H1 (cell line): ENCODE results near the gene CTSW. TPM values are rescaled to one million over a fixed set of nuclear protein-coding genes. Genes with fewer than 3 reads are reported as not detected.

ENCODE experiments used
- CREB1 ChIP-seq: IDR thresholded peaks from 2 replicates; pipeline ENCODE4 v1.6.1; 2012; ENCODE audit warnings: inconsistent platforms
- HDAC2 ChIP-seq, 2 experiments: fragments of 300-600 bp in 1 of 2; sonication (generic) in 1 of 2; IDR thresholded peaks; 2 replicates each; pipeline ENCODE4 v1.6.1; 2011 to 2012; ENCODE audit warnings: low read depth in 2 of 2, low read length in 2 of 2, mild to moderate bottlenecking in 2 of 2, moderate library complexity in 2 of 2, borderline replicate concordance in 1 of 2, inconsistent platforms in 1 of 2
- JUN ChIP-seq: IDR thresholded peaks from 2 replicates; pipeline ENCODE4 v1.6.1; 2011; ENCODE audit warnings: low read depth, mild to moderate bottlenecking, improper control_type of control experiment, low read length
- JUND ChIP-seq: IDR thresholded peaks from 2 replicates; pipeline ENCODE4 v1.6.1; 2011; ENCODE audit warnings: mild to moderate bottlenecking, improper control_type of control experiment, low read length
- NRF1 ChIP-seq: IDR thresholded peaks from 2 replicates; pipeline ENCODE4 v1.6.1; 2011; ENCODE audit warnings: mild to moderate bottlenecking, low read depth, low read length, improper control_type of control experiment
- polyA plus RNA-seq, 7 experiments: library from polyadenylated mRNA; depleted of rRNA in 3 of 7; stranded (reverse) in 5 of 7; unstranded in 2 of 7; fragments of >200 nt in 5 of 7; fragments of 200-250 nt in 2 of 7; gene quantifications; 1 replicate in 5 of 7; 2 replicates in 1 of 7; 4 replicates in 1 of 7; pipeline versions ENCODE4 v1.2.1 to v1.2.3, GENCODE V29; 2011 to 2013; ENCODE audit warnings: missing spikeins in 2 of 7, mixed read lengths in 2 of 7
- total RNA-seq: library from RNA; stranded (reverse); fragmentation: NEBNext Ultra II Directional; extraction: Animal tissue kit (Norgen Biotek cat#: 25700); gene quantifications from 2 replicates; pipeline ENCODE4 v1.2.1, GENCODE V29; 2021
- TF ChIP-seq, protein P1 (sequence below): fragments of 300-600 bp; sonication (generic); IDR thresholded peaks from 2 replicates; pipeline ENCODE4 v1.7.1; 2012; ENCODE audit warnings: low read length, moderate library complexity, mild to moderate bottlenecking, inconsistent platforms; ENCODE audit not compliant: insufficient replicate concordance
- TF ChIP-seq, protein P2 (sequence below): IDR thresholded peaks from 2 replicates; pipeline ENCODE4 v1.6.1; 2011; ENCODE audit warnings: low read depth, mild to moderate bottlenecking, low read length; ENCODE audit not compliant: insufficient read depth

The CTSW gene
- total and polyA plus RNA-seq, 2 of the 8 experiments (the other 6 are each of a cell fraction or from before 2014, with no cell fraction given), result not detected

DNA sequence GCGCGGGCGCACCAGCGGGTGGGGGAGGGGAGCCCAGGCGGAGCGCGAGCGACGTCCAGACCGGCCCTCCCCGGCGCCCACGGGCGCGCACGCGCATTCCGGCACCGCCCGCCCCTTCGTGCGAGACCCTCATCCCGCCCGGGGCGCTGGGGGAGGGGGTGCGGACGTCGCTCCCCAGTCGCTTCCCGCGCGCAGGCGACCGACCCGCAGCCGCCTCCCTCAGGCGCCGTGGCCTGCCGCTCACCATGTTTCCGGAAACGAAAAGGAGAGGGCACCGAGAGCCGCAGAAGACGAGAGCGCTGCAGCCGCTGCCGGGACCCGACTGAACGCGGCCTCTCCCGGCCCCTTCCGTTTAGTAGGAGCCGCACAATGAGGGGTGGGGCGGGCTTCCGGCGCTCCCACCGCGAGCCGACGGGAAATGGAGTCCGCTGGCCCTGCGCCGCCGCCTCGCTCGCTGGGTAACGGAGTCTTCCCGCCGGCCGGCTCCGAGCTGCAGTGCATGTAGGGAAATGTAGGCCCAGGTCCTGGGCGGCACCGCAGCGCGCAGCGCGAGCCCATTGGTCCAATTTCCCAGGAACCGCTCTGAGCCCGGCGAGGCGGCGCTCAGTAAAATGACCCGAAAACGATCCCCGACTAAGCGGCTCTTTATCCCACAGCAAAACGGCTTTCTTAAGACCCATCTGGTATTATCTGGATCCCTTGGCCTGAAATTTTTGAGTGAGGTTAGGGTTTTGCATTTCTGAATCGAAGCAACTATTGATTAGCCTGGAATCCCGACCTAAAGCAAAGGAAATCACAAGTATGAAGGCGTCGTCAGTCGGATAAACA lies 21.6 kb upstream of the CTSW start, which contains the start of gene CFL1 (continued):
- TF ChIP-seq, protein P1, sequence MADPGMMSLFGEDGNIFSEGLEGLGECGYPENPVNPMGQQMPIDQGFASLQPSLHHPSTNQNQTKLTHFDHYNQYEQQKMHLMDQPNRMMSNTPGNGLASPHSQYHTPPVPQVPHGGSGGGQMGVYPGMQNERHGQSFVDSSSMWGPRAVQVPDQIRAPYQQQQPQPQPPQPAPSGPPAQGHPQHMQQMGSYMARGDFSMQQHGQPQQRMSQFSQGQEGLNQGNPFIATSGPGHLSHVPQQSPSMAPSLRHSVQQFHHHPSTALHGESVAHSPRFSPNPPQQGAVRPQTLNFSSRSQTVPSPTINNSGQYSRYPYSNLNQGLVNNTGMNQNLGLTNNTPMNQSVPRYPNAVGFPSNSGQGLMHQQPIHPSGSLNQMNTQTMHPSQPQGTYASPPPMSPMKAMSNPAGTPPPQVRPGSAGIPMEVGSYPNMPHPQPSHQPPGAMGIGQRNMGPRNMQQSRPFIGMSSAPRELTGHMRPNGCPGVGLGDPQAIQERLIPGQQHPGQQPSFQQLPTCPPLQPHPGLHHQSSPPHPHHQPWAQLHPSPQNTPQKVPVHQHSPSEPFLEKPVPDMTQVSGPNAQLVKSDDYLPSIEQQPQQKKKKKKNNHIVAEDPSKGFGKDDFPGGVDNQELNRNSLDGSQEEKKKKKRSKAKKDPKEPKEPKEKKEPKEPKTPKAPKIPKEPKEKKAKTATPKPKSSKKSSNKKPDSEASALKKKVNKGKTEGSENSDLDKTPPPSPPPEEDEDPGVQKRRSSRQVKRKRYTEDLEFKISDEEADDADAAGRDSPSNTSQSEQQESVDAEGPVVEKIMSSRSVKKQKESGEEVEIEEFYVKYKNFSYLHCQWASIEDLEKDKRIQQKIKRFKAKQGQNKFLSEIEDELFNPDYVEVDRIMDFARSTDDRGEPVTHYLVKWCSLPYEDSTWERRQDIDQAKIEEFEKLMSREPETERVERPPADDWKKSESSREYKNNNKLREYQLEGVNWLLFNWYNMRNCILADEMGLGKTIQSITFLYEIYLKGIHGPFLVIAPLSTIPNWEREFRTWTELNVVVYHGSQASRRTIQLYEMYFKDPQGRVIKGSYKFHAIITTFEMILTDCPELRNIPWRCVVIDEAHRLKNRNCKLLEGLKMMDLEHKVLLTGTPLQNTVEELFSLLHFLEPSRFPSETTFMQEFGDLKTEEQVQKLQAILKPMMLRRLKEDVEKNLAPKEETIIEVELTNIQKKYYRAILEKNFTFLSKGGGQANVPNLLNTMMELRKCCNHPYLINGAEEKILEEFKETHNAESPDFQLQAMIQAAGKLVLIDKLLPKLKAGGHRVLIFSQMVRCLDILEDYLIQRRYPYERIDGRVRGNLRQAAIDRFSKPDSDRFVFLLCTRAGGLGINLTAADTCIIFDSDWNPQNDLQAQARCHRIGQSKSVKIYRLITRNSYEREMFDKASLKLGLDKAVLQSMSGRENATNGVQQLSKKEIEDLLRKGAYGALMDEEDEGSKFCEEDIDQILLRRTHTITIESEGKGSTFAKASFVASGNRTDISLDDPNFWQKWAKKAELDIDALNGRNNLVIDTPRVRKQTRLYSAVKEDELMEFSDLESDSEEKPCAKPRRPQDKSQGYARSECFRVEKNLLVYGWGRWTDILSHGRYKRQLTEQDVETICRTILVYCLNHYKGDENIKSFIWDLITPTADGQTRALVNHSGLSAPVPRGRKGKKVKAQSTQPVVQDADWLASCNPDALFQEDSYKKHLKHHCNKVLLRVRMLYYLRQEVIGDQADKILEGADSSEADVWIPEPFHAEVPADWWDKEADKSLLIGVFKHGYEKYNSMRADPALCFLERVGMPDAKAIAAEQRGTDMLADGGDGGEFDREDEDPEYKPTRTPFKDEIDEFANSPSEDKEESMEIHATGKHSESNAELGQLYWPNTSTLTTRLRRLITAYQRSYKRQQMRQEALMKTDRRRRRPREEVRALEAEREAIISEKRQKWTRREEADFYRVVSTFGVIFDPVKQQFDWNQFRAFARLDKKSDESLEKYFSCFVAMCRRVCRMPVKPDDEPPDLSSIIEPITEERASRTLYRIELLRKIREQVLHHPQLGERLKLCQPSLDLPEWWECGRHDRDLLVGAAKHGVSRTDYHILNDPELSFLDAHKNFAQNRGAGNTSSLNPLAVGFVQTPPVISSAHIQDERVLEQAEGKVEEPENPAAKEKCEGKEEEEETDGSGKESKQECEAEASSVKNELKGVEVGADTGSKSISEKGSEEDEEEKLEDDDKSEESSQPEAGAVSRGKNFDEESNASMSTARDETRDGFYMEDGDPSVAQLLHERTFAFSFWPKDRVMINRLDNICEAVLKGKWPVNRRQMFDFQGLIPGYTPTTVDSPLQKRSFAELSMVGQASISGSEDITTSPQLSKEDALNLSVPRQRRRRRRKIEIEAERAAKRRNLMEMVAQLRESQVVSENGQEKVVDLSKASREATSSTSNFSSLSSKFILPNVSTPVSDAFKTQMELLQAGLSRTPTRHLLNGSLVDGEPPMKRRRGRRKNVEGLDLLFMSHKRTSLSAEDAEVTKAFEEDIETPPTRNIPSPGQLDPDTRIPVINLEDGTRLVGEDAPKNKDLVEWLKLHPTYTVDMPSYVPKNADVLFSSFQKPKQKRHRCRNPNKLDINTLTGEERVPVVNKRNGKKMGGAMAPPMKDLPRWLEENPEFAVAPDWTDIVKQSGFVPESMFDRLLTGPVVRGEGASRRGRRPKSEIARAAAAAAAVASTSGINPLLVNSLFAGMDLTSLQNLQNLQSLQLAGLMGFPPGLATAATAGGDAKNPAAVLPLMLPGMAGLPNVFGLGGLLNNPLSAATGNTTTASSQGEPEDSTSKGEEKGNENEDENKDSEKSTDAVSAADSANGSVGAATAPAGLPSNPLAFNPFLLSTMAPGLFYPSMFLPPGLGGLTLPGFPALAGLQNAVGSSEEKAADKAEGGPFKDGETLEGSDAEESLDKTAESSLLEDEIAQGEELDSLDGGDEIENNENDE, result no peak
- TF ChIP-seq JUN (no peak), NRF1 (no peak), JUND (0 out of 2 replicates have a peak, but pooled peaks have one; percentile 15), CREB1 (peak; percentile 49; the same call in 1 of the 2 replicates), HDAC2 (IDR thresholded peaks at IDR 0.05; ENCODE audit: borderline replicate concordance in 1 of 2, low read depth in 2 of 2, low read length in 2 of 2) (0 out of 4 replicates have a peak, but pooled peaks of 1 of the 2 experiments have one; percentile 9)
- TF ChIP-seq, protein P2, sequence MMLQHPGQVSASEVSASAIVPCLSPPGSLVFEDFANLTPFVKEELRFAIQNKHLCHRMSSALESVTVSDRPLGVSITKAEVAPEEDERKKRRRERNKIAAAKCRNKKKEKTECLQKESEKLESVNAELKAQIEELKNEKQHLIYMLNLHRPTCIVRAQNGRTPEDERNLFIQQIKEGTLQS, result 0 out of 2 replicates have a peak, but pooled peaks have one; percentile 16
- TF ChIP-seq, all 59 proteins: peak for 21
